ENCODE measurements around the gene RGL4.

DNA sequence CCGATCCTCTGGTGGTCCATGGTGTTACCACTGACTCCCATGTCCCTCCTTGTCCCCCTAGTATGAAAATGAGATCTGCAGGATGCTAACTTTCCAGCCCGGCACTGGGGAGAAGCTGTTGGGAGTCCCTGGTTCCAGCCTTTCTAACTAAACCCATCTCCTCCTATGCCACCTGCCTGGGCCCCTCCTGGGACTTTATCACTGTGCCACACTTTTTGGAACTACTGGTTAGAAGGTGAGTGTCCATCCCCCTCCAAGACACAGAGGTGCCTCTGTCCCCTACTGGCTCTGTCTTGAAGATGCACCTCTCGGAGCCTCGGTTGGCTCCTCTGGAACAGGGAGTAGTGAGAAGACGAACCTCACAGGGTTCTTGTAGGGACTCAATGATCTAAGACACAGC, at the start of gene RGL4:
- no peak for TF ChIP-seq POLR2AphosphoS5 (IDR thresholded peaks at IDR 0.05; ENCODE audit: low read depth)
- TF ChIP-seq, protein P1, sequence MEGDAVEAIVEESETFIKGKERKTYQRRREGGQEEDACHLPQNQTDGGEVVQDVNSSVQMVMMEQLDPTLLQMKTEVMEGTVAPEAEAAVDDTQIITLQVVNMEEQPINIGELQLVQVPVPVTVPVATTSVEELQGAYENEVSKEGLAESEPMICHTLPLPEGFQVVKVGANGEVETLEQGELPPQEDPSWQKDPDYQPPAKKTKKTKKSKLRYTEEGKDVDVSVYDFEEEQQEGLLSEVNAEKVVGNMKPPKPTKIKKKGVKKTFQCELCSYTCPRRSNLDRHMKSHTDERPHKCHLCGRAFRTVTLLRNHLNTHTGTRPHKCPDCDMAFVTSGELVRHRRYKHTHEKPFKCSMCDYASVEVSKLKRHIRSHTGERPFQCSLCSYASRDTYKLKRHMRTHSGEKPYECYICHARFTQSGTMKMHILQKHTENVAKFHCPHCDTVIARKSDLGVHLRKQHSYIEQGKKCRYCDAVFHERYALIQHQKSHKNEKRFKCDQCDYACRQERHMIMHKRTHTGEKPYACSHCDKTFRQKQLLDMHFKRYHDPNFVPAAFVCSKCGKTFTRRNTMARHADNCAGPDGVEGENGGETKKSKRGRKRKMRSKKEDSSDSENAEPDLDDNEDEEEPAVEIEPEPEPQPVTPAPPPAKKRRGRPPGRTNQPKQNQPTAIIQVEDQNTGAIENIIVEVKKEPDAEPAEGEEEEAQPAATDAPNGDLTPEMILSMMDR (conservative IDR thresholded peaks at IDR 0.05; ENCODE audit: low read depth in 2 of 2), result no peak
- no peak for TF ChIP-seq ZNF114 (CRISPR knock-in tag; IDR thresholded peaks at IDR 0.05)
- no peak for TF ChIP-seq EZH2 (IDR thresholded peaks at IDR 0.05; ENCODE audit: low read depth, unreplicated experiment)
- TF ChIP-seq, protein P2, sequence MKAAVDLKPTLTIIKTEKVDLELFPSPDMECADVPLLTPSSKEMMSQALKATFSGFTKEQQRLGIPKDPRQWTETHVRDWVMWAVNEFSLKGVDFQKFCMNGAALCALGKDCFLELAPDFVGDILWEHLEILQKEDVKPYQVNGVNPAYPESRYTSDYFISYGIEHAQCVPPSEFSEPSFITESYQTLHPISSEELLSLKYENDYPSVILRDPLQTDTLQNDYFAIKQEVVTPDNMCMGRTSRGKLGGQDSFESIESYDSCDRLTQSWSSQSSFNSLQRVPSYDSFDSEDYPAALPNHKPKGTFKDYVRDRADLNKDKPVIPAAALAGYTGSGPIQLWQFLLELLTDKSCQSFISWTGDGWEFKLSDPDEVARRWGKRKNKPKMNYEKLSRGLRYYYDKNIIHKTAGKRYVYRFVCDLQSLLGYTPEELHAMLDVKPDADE (IDR thresholded peaks at IDR 0.05), result no peak
- TF ChIP-seq, protein P3, sequence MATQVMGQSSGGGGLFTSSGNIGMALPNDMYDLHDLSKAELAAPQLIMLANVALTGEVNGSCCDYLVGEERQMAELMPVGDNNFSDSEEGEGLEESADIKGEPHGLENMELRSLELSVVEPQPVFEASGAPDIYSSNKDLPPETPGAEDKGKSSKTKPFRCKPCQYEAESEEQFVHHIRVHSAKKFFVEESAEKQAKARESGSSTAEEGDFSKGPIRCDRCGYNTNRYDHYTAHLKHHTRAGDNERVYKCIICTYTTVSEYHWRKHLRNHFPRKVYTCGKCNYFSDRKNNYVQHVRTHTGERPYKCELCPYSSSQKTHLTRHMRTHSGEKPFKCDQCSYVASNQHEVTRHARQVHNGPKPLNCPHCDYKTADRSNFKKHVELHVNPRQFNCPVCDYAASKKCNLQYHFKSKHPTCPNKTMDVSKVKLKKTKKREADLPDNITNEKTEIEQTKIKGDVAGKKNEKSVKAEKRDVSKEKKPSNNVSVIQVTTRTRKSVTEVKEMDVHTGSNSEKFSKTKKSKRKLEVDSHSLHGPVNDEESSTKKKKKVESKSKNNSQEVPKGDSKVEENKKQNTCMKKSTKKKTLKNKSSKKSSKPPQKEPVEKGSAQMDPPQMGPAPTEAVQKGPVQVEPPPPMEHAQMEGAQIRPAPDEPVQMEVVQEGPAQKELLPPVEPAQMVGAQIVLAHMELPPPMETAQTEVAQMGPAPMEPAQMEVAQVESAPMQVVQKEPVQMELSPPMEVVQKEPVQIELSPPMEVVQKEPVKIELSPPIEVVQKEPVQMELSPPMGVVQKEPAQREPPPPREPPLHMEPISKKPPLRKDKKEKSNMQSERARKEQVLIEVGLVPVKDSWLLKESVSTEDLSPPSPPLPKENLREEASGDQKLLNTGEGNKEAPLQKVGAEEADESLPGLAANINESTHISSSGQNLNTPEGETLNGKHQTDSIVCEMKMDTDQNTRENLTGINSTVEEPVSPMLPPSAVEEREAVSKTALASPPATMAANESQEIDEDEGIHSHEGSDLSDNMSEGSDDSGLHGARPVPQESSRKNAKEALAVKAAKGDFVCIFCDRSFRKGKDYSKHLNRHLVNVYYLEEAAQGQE (IDR thresholded peaks at IDR 0.05; ENCODE audit: unreplicated experiment), result no peak
- no peak for TF ChIP-seq JUNB (IDR thresholded peaks at IDR 0.05; ENCODE audit: unreplicated experiment)
- no peak for TF ChIP-seq STAT1 (IDR thresholded peaks at IDR 0.05; ENCODE audit: unreplicated experiment)
- TF ChIP-seq EZH2phosphoT487 (IDR thresholded peaks at IDR 0.05; ENCODE audit: unreplicated experiment), result no peak

Data from GM23338 (cell line).